Keratinocyte (primary cell): Measurements from ENCODE around the gene CAPZA2.

Experiments used
- EZH2 ChIP-seq: IDR thresholded peaks from one replicate; pipeline ENCODE4 v1.6.1; 2012; ENCODE audit warnings: inconsistent platforms, mild to moderate bottlenecking, low read length, moderate library complexity
- TF ChIP-seq, protein P1 (sequence below), 3 experiments: IDR thresholded peaks in 1 of 3; conservative IDR thresholded peaks in 1 of 3; optimal IDR thresholded peaks in 1 of 3; 2 replicates in 2 of 3; 3 replicates in 1 of 3; pipeline versions ENCODE3 to v1.5.1; 2011; ENCODE audit warnings: low read length in 3 of 3, mild to moderate bottlenecking in 3 of 3, moderate library complexity in 2 of 3, control low read depth in 1 of 3, inconsistent platforms in 1 of 3; ENCODE audit not compliant: insufficient read depth in 2 of 3; ENCODE audit errors: extremely low read depth in 1 of 3

DNA sequence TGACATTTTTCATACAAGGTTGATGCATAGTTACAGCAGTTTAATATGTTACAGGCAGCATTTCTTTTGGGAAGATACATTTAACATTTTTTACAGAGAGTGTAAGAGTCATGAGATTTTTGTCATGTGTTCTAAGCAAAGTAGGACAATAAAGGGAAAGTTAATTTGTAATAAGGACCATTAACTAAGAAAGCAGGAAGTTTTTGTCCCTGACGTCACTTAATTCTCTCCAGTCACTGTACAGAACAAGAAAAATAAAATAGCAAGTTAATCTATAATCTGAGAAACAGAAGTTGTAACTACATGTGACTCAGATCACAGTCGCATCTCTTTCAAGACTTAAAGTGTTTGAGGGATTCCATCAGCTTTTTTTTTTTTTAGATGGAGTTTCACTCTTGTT, 49.5 kb upstream of the CAPZA2 start:
- TF ChIP-seq, protein P1, sequence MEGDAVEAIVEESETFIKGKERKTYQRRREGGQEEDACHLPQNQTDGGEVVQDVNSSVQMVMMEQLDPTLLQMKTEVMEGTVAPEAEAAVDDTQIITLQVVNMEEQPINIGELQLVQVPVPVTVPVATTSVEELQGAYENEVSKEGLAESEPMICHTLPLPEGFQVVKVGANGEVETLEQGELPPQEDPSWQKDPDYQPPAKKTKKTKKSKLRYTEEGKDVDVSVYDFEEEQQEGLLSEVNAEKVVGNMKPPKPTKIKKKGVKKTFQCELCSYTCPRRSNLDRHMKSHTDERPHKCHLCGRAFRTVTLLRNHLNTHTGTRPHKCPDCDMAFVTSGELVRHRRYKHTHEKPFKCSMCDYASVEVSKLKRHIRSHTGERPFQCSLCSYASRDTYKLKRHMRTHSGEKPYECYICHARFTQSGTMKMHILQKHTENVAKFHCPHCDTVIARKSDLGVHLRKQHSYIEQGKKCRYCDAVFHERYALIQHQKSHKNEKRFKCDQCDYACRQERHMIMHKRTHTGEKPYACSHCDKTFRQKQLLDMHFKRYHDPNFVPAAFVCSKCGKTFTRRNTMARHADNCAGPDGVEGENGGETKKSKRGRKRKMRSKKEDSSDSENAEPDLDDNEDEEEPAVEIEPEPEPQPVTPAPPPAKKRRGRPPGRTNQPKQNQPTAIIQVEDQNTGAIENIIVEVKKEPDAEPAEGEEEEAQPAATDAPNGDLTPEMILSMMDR (optimal IDR thresholded peaks at IDR 0.05 in 1 of 3, IDR thresholded peaks at IDR 0.05 in 1 of 3, conservative IDR thresholded peaks at IDR 0.05 in 1 of 3; ENCODE audit: extremely low read depth in 1 of 3, insufficient read depth in 2 of 3, low read length in 3 of 3) = no peak
- no peak for TF ChIP-seq EZH2
